Measurements from ENCODE around the gene SETD6. TPM values are rescaled to one million over a fixed set of nuclear protein-coding genes. Genes with fewer than 3 reads are reported as not detected.

SETD6 gene
- total RNA-seq, 2 experiments from 2014 or later: 8.1 to 8.5 TPM

DNA sequence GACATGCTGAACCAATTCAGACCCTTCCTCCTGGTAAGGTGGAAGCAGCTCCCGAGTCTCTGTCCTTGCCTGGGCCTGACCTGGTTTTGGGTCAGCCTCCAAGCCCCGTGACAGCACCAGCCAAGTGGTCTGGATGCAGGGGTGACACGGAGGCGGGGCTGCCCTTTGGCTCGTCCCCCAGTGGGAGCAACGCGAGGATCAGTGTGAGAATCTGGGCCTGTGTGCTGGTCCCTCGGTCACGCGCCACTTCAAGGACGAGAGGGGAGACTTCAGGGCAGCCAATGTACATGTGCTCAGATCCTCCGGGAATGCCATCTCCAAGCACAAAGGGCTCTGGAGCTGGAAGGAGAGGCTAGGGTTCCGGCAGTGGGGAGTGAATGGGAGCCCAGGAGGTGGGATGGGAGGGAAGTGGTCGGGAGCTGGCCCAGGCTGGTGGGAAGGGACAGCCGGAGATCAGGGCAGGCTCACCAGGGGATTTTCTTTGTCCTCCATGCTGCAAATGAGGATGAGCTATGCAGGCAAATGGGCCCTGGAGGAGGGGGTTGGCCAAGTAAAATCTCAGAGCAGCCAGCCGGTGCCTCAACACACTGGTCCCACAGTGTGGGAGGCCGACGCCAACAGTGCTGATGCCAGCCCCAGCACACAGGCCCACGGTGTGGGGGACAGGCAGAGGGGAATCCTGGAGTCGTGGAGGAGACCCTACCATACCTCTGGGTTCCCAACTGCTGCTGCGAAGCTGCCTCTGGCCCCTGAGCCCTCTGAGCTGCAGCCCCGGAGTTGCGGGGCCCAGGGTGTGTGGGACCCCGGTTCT is 19.6 kb upstream of the SETD6 start:
- no peak for DNase-seq
- Mint-ChIP-seq H3K27me3 (ENCODE audit: low read depth) (no peaks in the 10 kb centered on the region), H3K4me1 (ENCODE audit: low read depth) (peaks cover 15% of the 10 kb centered on the region), H3K36me3 (ENCODE audit: low read depth) (no peaks in the 10 kb centered on the region), H3K27ac (no peak overlapping the region), H3K9me3 (no peaks in the 10 kb centered on the region), H3K4me3 (no peak overlapping the region)
- CTCF ChIA-PET: interaction anchor here (0.7 to 1.8 kb wide), 12 partner anchors 10 to 260 kb away, joined by 3 to 9 read pairs (median 3); no protein-coding TSS in a partner anchor
- intact Hi-C loops (cut with micrococcal nuclease): loop anchor here (1.0 to 2.0 kb wide), 5 partner anchors 20 to 366 kb away; partner anchors contain the start of genes CFAP20 and SETD6

DNA sequence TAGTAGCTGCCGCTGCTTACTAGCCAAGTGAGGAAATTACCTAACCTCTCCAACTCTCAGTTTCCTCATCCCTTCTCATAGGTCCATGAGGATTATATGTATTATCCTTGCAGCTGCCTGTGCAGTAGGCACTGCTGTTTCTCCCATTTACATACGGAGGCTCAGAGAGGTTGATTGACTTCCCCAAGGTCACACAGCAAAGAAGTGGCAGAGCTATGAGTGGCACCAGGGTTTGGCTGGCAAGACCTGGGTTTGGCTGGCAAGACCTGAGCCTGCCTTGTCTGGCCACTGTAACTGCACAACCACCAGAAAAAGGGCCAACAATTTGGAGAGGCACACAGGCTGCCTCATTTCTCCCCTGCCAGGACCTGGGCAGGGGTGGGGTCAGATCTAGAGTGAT is 17.8 kb upstream of the SETD6 start:
- H3K4me1 Mint-ChIP-seq (ENCODE audit: low read depth): peaks cover 20% of the 10 kb centered on the region
- H3K4me3 Mint-ChIP-seq: no peak overlapping the region
- CTCF ChIA-PET: interaction anchor here (0.6 to 1.0 kb wide), 3 partner anchors 9 to 161 kb away, joined by 3 read pairs; no protein-coding TSS in a partner anchor
- no peak overlapping the region for H3K27ac Mint-ChIP-seq
- no peak for DNase-seq
- intact Hi-C loops (cut with micrococcal nuclease): no loop called here
- H3K27me3 Mint-ChIP-seq (ENCODE audit: low read depth): no peaks in the 10 kb centered on the region
- H3K36me3 Mint-ChIP-seq (ENCODE audit: low read depth): no peaks in the 10 kb centered on the region
- H3K9me3 Mint-ChIP-seq: no peaks in the 10 kb centered on the region

DNA sequence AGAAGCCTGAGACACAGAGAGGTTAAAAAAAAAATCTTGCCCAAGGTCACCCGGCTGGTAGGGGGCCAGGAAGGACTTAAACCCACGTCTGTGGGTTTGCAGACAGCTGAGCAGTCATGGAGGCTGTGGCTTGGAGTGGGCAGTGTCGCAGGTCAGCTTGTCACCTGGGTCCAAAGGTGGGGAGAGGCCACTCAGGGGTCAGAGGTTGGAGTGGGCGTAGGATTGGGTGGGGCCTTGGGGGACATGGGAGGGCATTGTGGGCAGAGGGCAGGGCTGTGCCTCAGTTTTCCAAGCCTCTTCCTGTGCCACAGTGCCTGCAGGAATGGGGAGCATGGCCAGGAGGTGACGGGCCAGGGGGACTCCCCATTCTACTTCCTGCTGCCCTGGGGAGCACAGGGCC is 17.4 kb upstream of the SETD6 start:
- no peak overlapping the region for H3K4me3 Mint-ChIP-seq
- no peak overlapping the region for H3K27ac Mint-ChIP-seq
- DNase-seq: no peak
- peaks cover 20% of the 10 kb centered on the region for H3K4me1 Mint-ChIP-seq (ENCODE audit: low read depth)
- no peaks in the 10 kb centered on the region for H3K36me3 Mint-ChIP-seq (ENCODE audit: low read depth)
- no peaks in the 10 kb centered on the region for H3K27me3 Mint-ChIP-seq (ENCODE audit: low read depth)
- H3K9me3 Mint-ChIP-seq: no peaks in the 10 kb centered on the region
- intact Hi-C loops (cut with micrococcal nuclease): no loop called here
- CTCF ChIA-PET: interaction anchor here (0.6 kb wide), 1 partner anchor 54 kb away, joined by 3 read pairs; no protein-coding TSS in a partner anchor

DNA sequence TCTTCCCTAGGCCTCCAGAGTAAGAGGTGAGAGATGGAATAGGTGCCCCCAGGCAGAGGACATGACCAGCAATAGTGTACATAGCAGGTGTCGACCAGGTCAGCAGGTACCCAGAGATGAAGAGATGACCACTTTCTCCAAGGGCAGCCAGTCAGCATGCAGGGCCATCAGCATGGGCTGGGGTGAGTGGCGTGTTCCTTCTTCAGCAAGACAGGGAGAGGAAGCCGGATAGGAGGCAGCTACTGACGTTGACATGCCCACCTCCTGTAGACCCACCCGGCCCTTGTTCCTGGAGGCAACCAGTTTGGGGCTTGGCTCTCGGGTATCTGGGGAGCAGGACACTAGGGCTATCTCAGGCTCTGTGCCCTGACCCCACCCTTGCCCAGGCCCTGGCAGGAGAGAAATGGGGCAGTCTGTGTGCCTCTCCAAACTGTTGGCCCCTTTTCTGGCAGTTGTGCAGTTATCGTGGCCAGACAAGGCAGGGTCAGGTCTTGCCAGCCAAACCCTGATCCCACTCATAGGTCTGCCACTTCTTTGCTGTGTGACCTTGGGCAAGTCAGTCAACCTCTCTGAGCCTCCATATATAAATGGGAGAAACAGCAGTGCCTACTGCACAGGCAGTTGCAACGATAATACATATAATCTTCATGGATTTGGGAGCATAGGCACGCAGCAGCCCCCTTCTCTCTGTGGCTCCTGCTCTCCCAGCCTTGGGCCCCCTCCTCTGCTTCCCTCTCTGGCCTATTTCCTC is 16.8 kb upstream of the SETD6 start:
- no peak overlapping the region for H3K27ac Mint-ChIP-seq
- intact Hi-C loops (cut with micrococcal nuclease): no loop called here
- H3K4me3 Mint-ChIP-seq: no peak overlapping the region
- H3K27me3 Mint-ChIP-seq (ENCODE audit: low read depth): no peaks in the 10 kb centered on the region
- H3K9me3 Mint-ChIP-seq: no peaks in the 10 kb centered on the region
- H3K4me1 Mint-ChIP-seq (ENCODE audit: low read depth): peaks cover 20% of the 10 kb centered on the region
- H3K36me3 Mint-ChIP-seq (ENCODE audit: low read depth): no peaks in the 10 kb centered on the region
- DNase-seq: no peak
- CTCF ChIA-PET: interaction anchor here (1.6 to 1.7 kb wide), 2 partner anchors 11 to 162 kb away, joined by 3 to 4 read pairs; no protein-coding TSS in a partner anchor

DNA sequence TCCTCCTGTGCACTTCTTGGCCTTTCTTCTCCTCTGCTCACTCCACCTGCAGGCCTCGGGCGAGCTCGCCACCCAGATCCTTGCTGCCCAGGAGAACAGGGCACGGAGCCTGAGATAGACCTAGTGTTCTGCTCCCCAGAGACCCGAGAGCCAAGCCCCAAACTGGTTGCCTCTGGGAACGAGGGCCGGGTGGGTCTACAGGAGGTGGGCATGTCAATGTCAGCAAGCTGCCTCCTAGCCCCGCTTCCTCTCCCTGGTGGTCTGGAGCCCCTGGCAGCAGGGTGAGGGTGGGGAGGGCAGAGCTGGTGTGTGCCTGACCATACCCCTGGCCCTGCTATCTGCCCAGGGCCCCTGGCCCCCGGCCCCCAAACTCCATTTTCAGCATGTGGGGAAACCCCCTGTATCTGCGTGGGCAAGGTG is 16.2 kb upstream of the SETD6 start:
- H3K4me3 Mint-ChIP-seq: no peak overlapping the region
- no peaks in the 10 kb centered on the region for H3K27me3 Mint-ChIP-seq (ENCODE audit: low read depth)
- H3K4me1 Mint-ChIP-seq (ENCODE audit: low read depth): peaks cover 20% of the 10 kb centered on the region
- H3K27ac Mint-ChIP-seq: no peak overlapping the region
- intact Hi-C loops (cut with micrococcal nuclease): no loop called here
- no peaks in the 10 kb centered on the region for H3K9me3 Mint-ChIP-seq
- DNase-seq: no peak
- CTCF ChIA-PET: interaction anchor here (1.1 to 1.7 kb wide), 5 partner anchors 11 to 257 kb away, joined by 3 to 6 read pairs (median 4); no protein-coding TSS in a partner anchor
- no peaks in the 10 kb centered on the region for H3K36me3 Mint-ChIP-seq (ENCODE audit: low read depth)

DNA sequence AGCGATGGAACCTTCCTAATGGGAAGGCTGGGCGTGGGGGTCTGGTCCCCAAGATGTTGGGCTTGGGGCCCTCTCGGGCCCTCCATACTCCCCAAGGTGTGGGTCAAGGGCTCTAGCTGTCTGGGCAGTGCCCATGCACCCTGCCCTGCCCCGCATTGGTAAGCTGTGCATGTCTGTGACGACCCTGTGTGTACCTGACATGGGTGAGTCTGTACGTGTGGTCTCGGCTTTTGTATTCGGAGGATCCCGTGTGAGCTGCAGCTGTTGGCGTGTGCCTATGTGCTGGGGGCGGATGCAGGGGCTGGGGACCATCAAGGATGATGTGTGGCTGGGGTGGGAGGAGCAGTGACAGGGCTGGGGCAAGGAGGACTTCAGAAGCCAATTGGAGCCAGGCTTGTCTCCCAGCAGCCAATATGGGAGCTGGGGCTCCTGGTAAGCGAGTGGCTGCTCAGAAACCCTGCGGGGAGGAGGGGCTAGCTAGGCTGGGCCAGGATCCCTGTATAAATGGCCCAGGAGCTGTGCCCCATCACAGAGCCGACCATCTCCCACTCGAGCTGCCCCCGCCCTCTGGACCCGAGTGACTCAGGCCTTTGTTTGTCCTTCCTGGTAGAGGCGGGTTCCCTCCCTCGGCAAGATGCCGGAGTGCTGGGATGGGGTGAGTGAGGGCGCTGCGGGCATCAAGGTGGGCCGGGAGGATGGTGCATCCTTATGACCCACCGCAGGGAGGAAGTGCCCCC is 15.5 kb upstream of the SETD6 start, which contains the start of gene NDRG4:
TSS of gene NDRG4 (plus strand) at position 529 of the 737 bp plus-strand sequence. CDS start at position 635, 106 bp downstream.
- Mint-ChIP-seq H3K36me3 (ENCODE audit: low read depth) (no peaks in the 10 kb centered on the region), H3K4me1 (ENCODE audit: low read depth) (peaks cover 20% of the 10 kb centered on the region), H3K27me3 (ENCODE audit: low read depth) (no peaks in the 10 kb centered on the region), H3K4me3 (peak within 1 kb of the TSS; percentile 74), H3K9me3 (no peaks in the 10 kb centered on the region), H3K27ac (no peak within 1 kb of the TSS)
- DNase-seq: peak; percentile 61
- CTCF ChIA-PET: interaction anchor here (1.1 to 1.7 kb wide), 5 partner anchors 12 to 257 kb away, joined by 3 to 6 read pairs (median 4); no protein-coding TSS in a partner anchor
- intact Hi-C loops (cut with micrococcal nuclease): loop anchor here (2.0 kb wide), 1 partner anchor 15 kb away; the partner anchor contains the start of gene SETD6

DNA sequence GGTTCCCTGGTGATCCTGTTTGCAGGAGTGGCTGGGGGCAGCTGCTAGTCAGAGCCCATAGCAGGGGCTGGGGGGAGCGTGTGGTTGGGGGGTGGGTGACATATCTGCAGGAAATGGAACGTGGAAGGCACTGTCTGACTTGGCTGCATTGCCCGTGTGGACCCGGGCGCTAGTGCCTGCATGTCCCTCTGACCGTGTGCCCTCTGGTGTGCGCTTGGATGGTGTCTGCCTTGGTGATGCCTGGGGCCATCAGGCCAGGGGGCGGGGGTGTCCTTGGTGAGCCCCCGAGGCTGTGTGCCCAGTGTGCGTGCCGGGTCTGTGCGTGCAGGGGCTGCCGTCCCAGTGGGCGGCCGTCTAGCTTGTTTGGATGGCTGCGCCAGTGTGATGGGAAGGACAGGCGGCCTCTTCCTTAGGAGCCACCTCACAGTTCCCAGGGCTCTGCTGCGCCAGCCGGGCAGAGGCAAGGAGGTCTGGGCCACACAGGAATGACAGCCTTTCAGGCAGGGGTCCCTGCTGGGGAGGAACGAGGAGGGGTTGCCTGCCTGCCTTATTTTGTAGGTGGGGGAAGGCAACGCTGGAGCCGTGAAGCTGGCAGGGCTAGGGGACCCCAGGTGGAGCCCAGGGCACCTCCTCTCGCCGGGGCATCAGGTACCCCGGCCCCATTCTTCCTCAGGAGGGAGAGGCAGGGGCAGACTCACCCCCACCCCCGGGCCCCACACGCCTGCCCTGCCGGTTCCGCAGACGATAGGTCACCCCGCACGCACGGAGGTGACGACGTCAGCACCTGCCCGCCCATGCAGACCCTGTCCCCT is 14.7 kb upstream of the SETD6 start:
- intact Hi-C loops (cut with micrococcal nuclease): loop anchor here (2.0 kb wide), 1 partner anchor 14 kb away; the partner anchor contains the start of gene SETD6
- CTCF ChIA-PET: interaction anchor here (1.1 to 1.8 kb wide), 4 partner anchors 12 to 256 kb away, joined by 3 to 6 read pairs (median 4); no protein-coding TSS in a partner anchor
- peak overlapping the region; percentile 74 for H3K4me3 Mint-ChIP-seq
- H3K9me3 Mint-ChIP-seq: no peaks in the 10 kb centered on the region
- H3K27ac Mint-ChIP-seq: no peak overlapping the region
- peaks cover 12% of the 10 kb centered on the region for H3K4me1 Mint-ChIP-seq (ENCODE audit: low read depth)
- DNase-seq: peak; percentile 20
- no peaks in the 10 kb centered on the region for H3K27me3 Mint-ChIP-seq (ENCODE audit: low read depth)
- H3K36me3 Mint-ChIP-seq (ENCODE audit: low read depth): no peaks in the 10 kb centered on the region

DNA sequence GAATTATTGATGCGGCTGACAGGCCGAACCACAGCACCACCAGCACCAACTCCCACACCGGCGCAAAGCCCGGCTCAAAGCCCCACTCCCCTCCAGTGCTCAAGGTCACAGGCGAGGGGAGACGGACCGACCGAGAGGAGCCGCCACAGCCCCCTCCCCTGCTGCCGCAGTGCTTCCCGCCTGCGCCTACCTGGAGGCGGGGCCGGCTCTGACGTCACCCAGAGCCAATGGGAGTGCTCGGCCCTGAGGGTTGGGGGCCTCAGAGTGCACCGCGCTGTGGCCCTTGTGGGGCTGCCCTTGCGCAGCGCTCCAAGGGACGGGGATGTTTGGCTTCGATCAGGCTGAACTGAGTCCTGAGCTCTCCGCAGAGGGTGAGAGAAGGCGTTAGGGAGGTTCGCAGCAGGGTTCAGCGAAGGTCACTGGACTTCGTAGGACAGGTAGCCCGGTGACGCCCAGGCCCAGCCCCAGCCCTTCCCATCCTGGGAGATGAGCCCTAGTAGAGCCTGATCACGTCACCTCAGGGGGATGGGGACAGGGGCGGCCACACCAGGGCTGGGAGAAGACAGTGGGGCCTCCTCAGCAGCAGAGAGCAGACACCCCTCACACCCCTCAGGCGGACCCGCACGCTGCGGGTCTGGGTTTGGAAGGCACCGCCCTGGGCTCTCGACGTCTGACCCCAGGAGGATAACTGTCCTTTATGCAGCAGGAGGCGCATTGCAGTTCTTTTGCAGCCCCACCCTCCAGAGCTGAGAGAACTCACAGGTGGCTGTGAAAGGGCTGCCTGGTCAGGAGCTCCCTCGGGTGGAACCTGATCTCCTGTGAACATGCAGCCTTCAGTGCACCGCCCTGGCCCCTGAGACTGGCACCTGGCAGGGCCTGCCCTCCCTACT is 13.8 kb upstream of the SETD6 start:
- intact Hi-C loops (cut with micrococcal nuclease): loop anchor here (2.0 kb wide), 1 partner anchor 13 kb away; the partner anchor contains the start of gene SETD6
- H3K4me1 Mint-ChIP-seq (ENCODE audit: low read depth): peaks cover 11% of the 10 kb centered on the region
- CTCF ChIA-PET: interaction anchor here (1.0 to 1.8 kb wide), 3 partner anchors 11 to 255 kb away, joined by 3 to 6 read pairs (median 5); no protein-coding TSS in a partner anchor
- H3K36me3 Mint-ChIP-seq (ENCODE audit: low read depth): no peaks in the 10 kb centered on the region
- DNase-seq: peak; percentile 63
- H3K27ac Mint-ChIP-seq: no peak overlapping the region
- no peaks in the 10 kb centered on the region for H3K9me3 Mint-ChIP-seq
- no peaks in the 10 kb centered on the region for H3K27me3 Mint-ChIP-seq (ENCODE audit: low read depth)
- H3K4me3 Mint-ChIP-seq: peak overlapping the region; percentile 74

DNA sequence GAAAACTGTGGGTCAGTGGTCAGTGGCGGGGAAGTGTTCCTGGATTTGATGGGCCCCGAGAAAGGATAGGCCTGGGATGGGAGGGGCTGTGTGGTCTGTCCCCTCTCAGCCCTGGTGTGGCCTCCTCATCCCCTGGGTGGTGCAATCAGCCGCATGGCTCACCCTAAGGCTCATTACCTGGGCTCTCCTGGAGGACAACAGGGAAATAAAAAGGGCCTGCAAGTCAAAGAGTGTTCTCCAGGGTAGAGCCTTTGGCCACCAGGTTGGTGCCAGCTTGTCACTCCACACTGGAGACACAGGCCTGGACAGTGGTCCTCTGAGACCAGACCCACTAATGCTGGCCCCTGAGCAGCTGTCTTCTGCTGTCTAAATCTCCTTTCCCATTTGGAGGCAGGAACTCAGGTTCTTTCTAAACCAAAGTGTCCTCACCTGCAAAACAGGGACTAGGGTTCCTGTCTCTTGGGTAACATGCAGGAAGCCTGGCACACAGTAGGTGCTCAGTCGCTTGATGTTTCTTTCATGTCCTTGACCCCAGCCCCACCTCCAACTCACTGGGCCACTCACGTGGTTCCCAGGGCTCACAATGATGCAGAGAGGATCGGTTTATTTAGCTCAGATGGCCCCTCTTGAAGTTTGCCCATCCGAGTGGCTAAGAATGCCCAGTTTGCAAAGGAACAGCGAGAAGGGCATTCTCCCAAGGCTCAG is 12.9 kb upstream of the SETD6 start:
- intact Hi-C loops (cut with micrococcal nuclease): no loop called here
- no peak for DNase-seq
- Mint-ChIP-seq H3K36me3 (ENCODE audit: low read depth) (no peaks in the 10 kb centered on the region), H3K27ac (no peak overlapping the region), H3K4me3 (no peak overlapping the region), H3K27me3 (ENCODE audit: low read depth) (no peaks in the 10 kb centered on the region), H3K4me1 (ENCODE audit: low read depth) (peaks cover 11% of the 10 kb centered on the region), H3K9me3 (no peaks in the 10 kb centered on the region)
- CTCF ChIA-PET: interaction anchor here (0.6 to 1.8 kb wide), 4 partner anchors 12 to 449 kb away, joined by 3 to 6 read pairs (median 4); no protein-coding TSS in a partner anchor
